Pons (tissue), 1 donor: ENCODE results near the gene CYP2A7.
"Not testable (repeated sequence)": the region's sequence is repeated elsewhere in the genome, so short reads cannot be mapped to it uniquely, and the experiment has no call there.

Experiments used
- DNase-seq: peaks from one replicate; pipeline ENCODE4 v3.0.0-alpha.2; 2016; ENCODE audit warnings: low spot score

Gene CYP2A7

GRCh38 chr19:40842012-40842411 is 40.0 kb downstream of the CYP2A7 start:
- not testable (repeated sequence) for DNase-seq

- DNase-seq: not testable (repeated sequence)
Measured at GRCh38 chr19:40838477-40838876, 43.6 kb downstream of the CYP2A7 start.

- DNase-seq: no peak
Measured at GRCh38 chr19:40836754-40837429, 45.1 kb downstream of the CYP2A7 start.

GRCh38 chr19:40833728-40834533 is 48.1 kb downstream of the CYP2A7 start:
- not testable (repeated sequence) for DNase-seq

- not testable (repeated sequence) for DNase-seq
Measured at GRCh38 chr19:40832431-40832790, 49.6 kb downstream of the CYP2A7 start.

- no peak for DNase-seq
Measured at GRCh38 chr19:40831502-40832430, 50.3 kb downstream of the CYP2A7 start.

GRCh38 chr19:40830741-40831140 is 51.3 kb downstream of the CYP2A7 start:
- DNase-seq: not testable (repeated sequence)

- no peak for DNase-seq
Measured at GRCh38 chr19:40829205-40829604, 52.8 kb downstream of the CYP2A7 start.

GRCh38 chr19:40827386-40828247 is 54.4 kb downstream of the CYP2A7 start:
- no peak for DNase-seq

GRCh38 chr19:40826699-40827385 is 55.2 kb downstream of the CYP2A7 start:
- DNase-seq: peak; percentile 46

- not testable (repeated sequence) for DNase-seq
Measured at GRCh38 chr19:40826312-40826698, 55.7 kb downstream of the CYP2A7 start.

GRCh38 chr19:40825460-40826095 is 56.5 kb downstream of the CYP2A7 start:
- not testable (repeated sequence) for DNase-seq
